ENCODE results near the gene ZNF446. TPM values are rescaled to one million over a fixed set of nuclear protein-coding genes. Genes with fewer than 3 reads are reported as not detected.

Gene ZNF446
- 42.7 TPM for total RNA-seq

- Histone ChIP-seq H3K27me3 (no peaks in the 10 kb centered on the region), H3K4me3 (peak within 1 kb of the TSS; percentile 65 to 68), H3K36me3 (peaks cover 21 to 42% of the 10 kb centered on the region in 2 donors), H3K27ac (peak within 1 kb of the TSS; percentile 84 to 93), H3K9me3 (no peaks in the 10 kb centered on the region), H3K4me1 (peaks cover 3 to 15% of the 10 kb centered on the region in 2 donors)
- DNase-seq (ENCODE audit: low spot score in 2 of 2), result peak; percentile 93 to 99
- intact Hi-C loops (cut with DNase I), result loop anchor here (1.0 kb wide), 2 partner anchors 23 to 36 kb away; partner anchors contain the start of gene ZNF132
- TF ChIP-seq CTCF (IDR thresholded peaks at IDR 0.05), result no peak
Observed at GRCh38 chr19:58475714-58476497, at the start of gene ZNF446. Gene ZNF446, plus strand, starts transcription at chr19:58476352. Its CDS starts 867 bp downstream, at chr19:58477219.

GRCh38 chr19:58428617-58429016 is 47.5 kb upstream of the ZNF446 start:
- Histone ChIP-seq H3K36me3 (peaks cover 12 to 18% of the 10 kb centered on the region in 2 donors), H3K27me3 (no peaks in the 10 kb centered on the region), H3K4me1 (no peaks in the 10 kb centered on the region), H3K9me3 (peaks cover 82 to 93% of the 10 kb centered on the region in 2 donors), H3K27ac (no peak overlapping the region), H3K4me3 (no peak overlapping the region)
- TF ChIP-seq CTCF (IDR thresholded peaks at IDR 0.05), result no peak
- no peak for DNase-seq (ENCODE audit: low spot score in 2 of 2)
- intact Hi-C loops (cut with DNase I), result no loop called here

DNA sequence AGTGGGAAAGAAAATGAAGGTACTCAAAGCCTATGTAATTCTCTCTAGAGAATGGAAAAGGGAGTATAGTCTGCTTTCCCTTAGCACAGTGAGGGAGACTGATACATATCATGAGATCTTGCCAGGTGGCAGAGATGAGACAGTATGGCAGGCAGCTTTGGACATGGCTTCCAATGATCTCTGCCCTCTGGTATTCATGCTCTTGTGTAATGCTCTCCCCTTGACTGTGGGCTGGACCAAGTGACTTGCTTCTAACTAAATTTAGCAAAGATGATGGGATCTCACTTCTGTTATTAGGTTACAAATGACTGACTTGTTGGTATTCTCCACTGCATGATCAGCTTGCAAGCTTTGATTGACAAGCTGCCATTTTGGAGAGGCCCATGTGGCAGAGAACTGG is 46.4 kb upstream of the ZNF446 start:
- intact Hi-C loops (cut with DNase I), result no loop called here
- Histone ChIP-seq H3K27me3 (no peaks in the 10 kb centered on the region), H3K4me3 (no peak overlapping the region), H3K9me3 (peaks cover 93 to 99% of the 10 kb centered on the region in 2 donors), H3K4me1 (no peaks in the 10 kb centered on the region), H3K36me3 (peaks cover 23 to 30% of the 10 kb centered on the region in 2 donors), H3K27ac (no peak overlapping the region)
- DNase-seq (ENCODE audit: low spot score in 2 of 2), result no peak
- no peak for TF ChIP-seq CTCF (IDR thresholded peaks at IDR 0.05)

GRCh38 chr19:58434217-58434616 is 41.9 kb upstream of the ZNF446 start:
- no peak for TF ChIP-seq CTCF (IDR thresholded peaks at IDR 0.05)
- no peak overlapping the region for H3K27ac ChIP-seq
- no peak overlapping the region for H3K4me3 ChIP-seq
- DNase-seq (ENCODE audit: low spot score in 2 of 2), result no peak
- H3K36me3 ChIP-seq, result peaks cover 56 to 65% of the 10 kb centered on the region in 2 donors
- peaks cover 0 to 3% of the 10 kb centered on the region in 2 donors for H3K4me1 ChIP-seq
- intact Hi-C loops (cut with DNase I), result no loop called here
- H3K9me3 ChIP-seq, result peaks cover 96 to 100% of the 10 kb centered on the region in 2 donors
- no peaks in the 10 kb centered on the region for H3K27me3 ChIP-seq

- H3K9me3 ChIP-seq, result peaks cover 43 to 47% of the 10 kb centered on the region in 2 donors
- no peak for TF ChIP-seq CTCF (IDR thresholded peaks at IDR 0.05)
- peak within 1 kb of the TSS; percentile 71 to 72 for H3K4me3 ChIP-seq
- intact Hi-C loops (cut with DNase I), result loop anchor here (1.0 kb wide), 10 partner anchors 11 to 115 kb away; partner anchors contain the start of genes CHMP2A, ZBTB45, ZNF324B and ZNF446
- no peaks in the 10 kb centered on the region for H3K27me3 ChIP-seq
- H3K4me1 ChIP-seq, result peaks cover 4 to 14% of the 10 kb centered on the region in 2 donors
- H3K27ac ChIP-seq, result peak within 1 kb of the TSS; percentile 85 to 89
- H3K36me3 ChIP-seq, result peaks cover 31 to 34% of the 10 kb centered on the region in 2 donors
- DNase-seq (ENCODE audit: low spot score in 2 of 2), result peak; percentile 98 to 99
Observed at GRCh38 chr19:58439576-58440554, 36.3 kb upstream of the ZNF446 start, which contains the start of gene ZNF132. Gene ZNF132, minus strand, starts transcription at chr19:58440153. Its CDS starts 332 bp downstream, at chr19:58439821.
